Liver (tissue), 9 donors: ENCODE data around the gene NTF3. TPM values are rescaled to one million over a fixed set of nuclear protein-coding genes. Genes with fewer than 3 reads are reported as not detected.

Experiments
- DNase-seq: peaks from one replicate; pipeline ENCODE4 v3.0.0-alpha.2; 2017; ENCODE audit warnings: low spot score
- H3K27ac ChIP-seq, 2 donors: one replicate each; pipeline ENCODE4 v1.7.0; 2013; ENCODE audit warnings: inconsistent platforms in 2 of 2, low read length in 2 of 2, control low read depth in 1 of 2, low read depth in 1 of 2, mild to moderate bottlenecking in 1 of 2
- H3K27me3 ChIP-seq, 4 donors: one replicate each; pipeline versions ENCODE4 v1.6.1 to v1.7.0; 2013; ENCODE audit warnings: low read length in 3 of 4, inconsistent platforms in 1 of 4, mild to moderate bottlenecking in 1 of 4, moderate library complexity in 1 of 4; ENCODE audit not compliant: control insufficient read depth in 4 of 4, insufficient read depth in 4 of 4
- H3K36me3 ChIP-seq, 4 donors: one replicate each; pipeline versions ENCODE4 v1.6.1 to v1.7.0; 2013; ENCODE audit warnings: low read length in 3 of 4, mild to moderate bottlenecking in 3 of 4, low read depth in 1 of 4, moderate library complexity in 1 of 4; ENCODE audit not compliant: control insufficient read depth in 4 of 4, insufficient read depth in 3 of 4
- H3K4me1 ChIP-seq, 4 donors: one replicate each; pipeline versions ENCODE4 v1.6.1 to v1.7.0; 2013; ENCODE audit warnings: low read length in 3 of 4, mild to moderate bottlenecking in 3 of 4, moderate library complexity in 1 of 4; ENCODE audit not compliant: control insufficient read depth in 4 of 4, insufficient read depth in 4 of 4
- H3K4me3 ChIP-seq, 3 donors: one replicate each; pipeline versions ENCODE4 v1.6.1 to v1.7.0; 2013; ENCODE audit warnings: low read length in 3 of 3, control low read depth in 1 of 3, low read depth in 1 of 3, mild to moderate bottlenecking in 1 of 3
- H3K9ac ChIP-seq, 2 donors: one replicate each; pipeline ENCODE4 v1.7.0; 2013; ENCODE audit warnings: low read length in 2 of 2, mild to moderate bottlenecking in 2 of 2, moderate library complexity in 2 of 2, control low read depth in 1 of 2, low read depth in 1 of 2
- H3K9me3 ChIP-seq, 4 donors: one replicate each; pipeline versions ENCODE4 v1.6.1 to v1.7.0; 2013; ENCODE audit warnings: low read length in 3 of 4; ENCODE audit not compliant: control insufficient read depth in 4 of 4
- ATF3 ChIP-seq: IDR thresholded peaks from 2 replicates; pipeline ENCODE4 v1.6.1; 2016; ENCODE audit warnings: antibody characterized with exemption
- CTCF ChIP-seq: fragments of 150-350 bp; IDR thresholded peaks from 2 replicates; pipeline ENCODE4 v1.5.1; 2017; ENCODE audit warnings: improper control_type of control experiment, low read depth, low read length; ENCODE audit not compliant: missing input control
- EGR1 ChIP-seq, 2 donors: IDR thresholded peaks; 2 replicates each; pipeline ENCODE4 v1.6.1; 2016 to 2018; ENCODE audit warnings: antibody characterized with exemption in 2 of 2, low read depth in 2 of 2
- FOXA1 ChIP-seq: IDR thresholded peaks from 2 replicates; pipeline ENCODE4 v1.6.1; 2016; ENCODE audit warnings: antibody characterized with exemption
- FOXA2 ChIP-seq: IDR thresholded peaks from 2 replicates; pipeline ENCODE4 v1.6.1; 2016; ENCODE audit warnings: antibody characterized with exemption
- GABPA ChIP-seq, 2 donors: IDR thresholded peaks in 1 of 2; conservative IDR thresholded peaks in 1 of 2; 2 replicates each; pipeline ENCODE4 v1.6.1; 2016; ENCODE audit warnings: antibody characterized with exemption in 2 of 2, mild to moderate bottlenecking in 1 of 2, moderate library complexity in 1 of 2
- HNF4A ChIP-seq, 2 donors: conservative IDR thresholded peaks; 2 replicates each; pipeline ENCODE4 v1.6.1; 2016; ENCODE audit warnings: antibody characterized with exemption in 2 of 2, mild to moderate bottlenecking in 2 of 2
- HNF4G ChIP-seq: IDR thresholded peaks from 2 replicates; pipeline ENCODE4 v1.6.1; 2016; ENCODE audit warnings: antibody characterized with exemption
- JUND ChIP-seq, 2 donors: IDR thresholded peaks; 2 replicates each; pipeline ENCODE4 v1.6.1; 2016; ENCODE audit warnings: antibody characterized with exemption in 2 of 2
- NR2F2 ChIP-seq: IDR thresholded peaks from 2 replicates; pipeline ENCODE4 v1.6.1; 2016; ENCODE audit warnings: antibody characterized with exemption
- RAD21 ChIP-seq, 2 donors: IDR thresholded peaks; 2 replicates each; pipeline ENCODE4 v1.6.1; 2016; ENCODE audit warnings: antibody characterized with exemption in 2 of 2, mild to moderate bottlenecking in 2 of 2
- REST ChIP-seq: IDR thresholded peaks from 2 replicates; pipeline ENCODE4 v1.6.1; 2016; ENCODE audit warnings: antibody characterized with exemption, mild to moderate bottlenecking
- RXRA ChIP-seq, 2 donors: IDR thresholded peaks; 2 replicates each; pipeline ENCODE4 v1.6.1; 2017 to 2018; ENCODE audit warnings: antibody characterized with exemption in 2 of 2, mild to moderate bottlenecking in 1 of 2
- SP1 ChIP-seq: IDR thresholded peaks from 2 replicates; pipeline ENCODE4 v1.6.1; 2018; ENCODE audit warnings: antibody characterized with exemption, mild to moderate bottlenecking
- TAF1 ChIP-seq: conservative IDR thresholded peaks from 2 replicates; pipeline ENCODE4 v1.6.1; 2016; ENCODE audit warnings: antibody characterized with exemption, mild to moderate bottlenecking
- ZBTB33 ChIP-seq: IDR thresholded peaks from 2 replicates; pipeline ENCODE4 v1.6.1; 2016; ENCODE audit warnings: antibody characterized with exemption
- WGBS: extraction: QIAGEN DNeasy Blood & Tissue Kit; methylation state at CpG from one replicate; pipeline ENCODE4 v1.1.7; 2013; 5-methylcytosine and 5-hydroxymethylcytosine counted together
- polyA plus RNA-seq, 2 donors: library from polyadenylated mRNA; stranded (reverse) in 1 of 2; unstranded in 1 of 2; fragments of 200-250 nt in 1 of 2; fragments of >200 nt in 1 of 2; fragmentation: Nextera tagmentation in 1 of 2; extraction: Ambion mirVana in 1 of 2; gene quantifications; one replicate each; pipeline versions ENCODE4 v1.2.1 to v1.2.3, GENCODE V29; 2013 to 2015
- total RNA-seq, 2 donors: library from RNA; depleted of rRNA; stranded (reverse); fragments of >200 nt; gene quantifications; one replicate each; pipeline ENCODE4 v1.2.3, GENCODE V29; 2014
- donor health status: healthy.
- donor health status: healthy.
- donor health status: healthy.
- donor health status: healthy.
- donor health status: healthy.

The NTF3 gene
- total and polyA plus RNA-seq, 4 donors: 0.89 to 2.8 (median 1.5) TPM

GRCh38 chr12:5392961-5393360 is 38.9 kb upstream of the NTF3 start:
- H3K9me3 ChIP-seq: no peaks in the 10 kb centered on the region
- H3K36me3 ChIP-seq: no peaks in the 10 kb centered on the region
- H3K9ac ChIP-seq: no peak overlapping the region
- no peaks in the 10 kb centered on the region for H3K4me1 ChIP-seq
- TF ChIP-seq SP1: no peak
- TF ChIP-seq HNF4G: no peak
- TF ChIP-seq CTCF: no peak
- no peak for TF ChIP-seq RAD21 (IDR thresholded peaks at IDR 0.05)
- no peak for TF ChIP-seq TAF1
- TF ChIP-seq RXRA (IDR thresholded peaks at IDR 0.05): no peak
- TF ChIP-seq ATF3: no peak
- no peak for TF ChIP-seq JUND (IDR thresholded peaks at IDR 0.05)
- TF ChIP-seq REST: no peak
- no peak for TF ChIP-seq GABPA (IDR thresholded peaks at IDR 0.05 in 1 of 2, conservative IDR thresholded peaks at IDR 0.05 in 1 of 2)
- no peak for TF ChIP-seq EGR1 (IDR thresholded peaks at IDR 0.05; ENCODE audit: low read depth in 2 of 2)
- no peak overlapping the region for H3K4me3 ChIP-seq
- WGBS: 84% methylated on average over 5 of the region's 5 CpGs
- no peaks in the 10 kb centered on the region for H3K27me3 ChIP-seq
- no peak overlapping the region for H3K27ac ChIP-seq
- DNase-seq: no peak

GRCh38 chr12:5395443-5396271 is 36.3 kb upstream of the NTF3 start:
- no peak overlapping the region for H3K27ac ChIP-seq
- no peak for DNase-seq
- no peak for TF ChIP-seq FOXA1
- TF ChIP-seq ZBTB33: no peak
- no peak for TF ChIP-seq FOXA2
- TF ChIP-seq ATF3: no peak
- no peak for TF ChIP-seq HNF4A (conservative IDR thresholded peaks at IDR 0.05)
- TF ChIP-seq NR2F2: no peak
- TF ChIP-seq SP1: no peak
- no peak overlapping the region for H3K4me3 ChIP-seq
- 56% methylated on average over 13 of the region's 13 CpGs for WGBS
- no peaks in the 10 kb centered on the region for H3K27me3 ChIP-seq
- H3K9me3 ChIP-seq: no peaks in the 10 kb centered on the region
- H3K9ac ChIP-seq: no peak overlapping the region
- H3K36me3 ChIP-seq: no peaks in the 10 kb centered on the region
- H3K4me1 ChIP-seq: no peaks in the 10 kb centered on the region
